HEK293 (cell line): ENCODE measurements around the gene MAML2.

ENCODE experiments used
- CTCF ChIA-PET: fragments of 350-600 bp; formaldehyde crosslinking; extraction: SDS; loops from one replicate; lab custom pipeline; 2021; ENCODE audit warnings: antibody characterized with exemption; lab: Yijun Ruan, JAX
- POLR2A ChIA-PET: fragments of 300-600 bp; formaldehyde crosslinking; extraction: SDS; loops from one replicate; lab custom pipeline; 2020; ENCODE audit warnings: antibody characterized with exemption, inconsistent platforms; lab: Yijun Ruan, JAX
- H3K27ac ChIP-seq: fragments of 200-500 bp; sonication (Bioruptor generic); 2 replicates; pipeline ENCODE4 v1.5.1; 2014; ENCODE audit warnings: low read depth, low read length, control low read depth, inconsistent platforms; ENCODE audit errors: extremely low read depth
- H3K36me3 ChIP-seq, 2 experiments: fragments of 200-500 bp in 1 of 2; sonication (Bioruptor generic) in 1 of 2; 1 replicate in 1 of 2; 2 replicates in 1 of 2; pipeline ENCODE4 v1.5.1; 2014 to 2017; ENCODE audit warnings: inconsistent platforms in 2 of 2, low read length in 2 of 2; ENCODE audit not compliant: control insufficient read depth in 2 of 2, insufficient read depth in 1 of 2
- H3K4me1 ChIP-seq: fragments of 200-500 bp; sonication (Bioruptor generic); 2 replicates; pipeline ENCODE4 v1.5.1; 2014; ENCODE audit warnings: mild to moderate bottlenecking, low read length, inconsistent platforms; ENCODE audit not compliant: control insufficient read depth, insufficient read depth
- H3K4me3 ChIP-seq: 2 replicates; pipeline ENCODE4 v1.5.1; 2011; ENCODE audit warnings: low read depth, mild to moderate bottlenecking, control low read depth, low read length, moderate library complexity
- H3K9me3 ChIP-seq: fragments of 200-500 bp; sonication (Bioruptor generic); 2 replicates; pipeline ENCODE4 v1.5.1; 2014; ENCODE audit warnings: low read depth, low read length, inconsistent platforms; ENCODE audit not compliant: control insufficient read depth, insufficient read depth
- BCL11B ChIP-seq: fragments of 450-650 bp; formaldehyde crosslinking; IDR thresholded peaks from 2 replicates; pipeline ENCODE4 v1.5.1; 2016; ENCODE audit warnings: low read depth, missing biosample characterization, missing genetic modification characterization
- GLIS2 ChIP-seq: fragments of 450-650 bp; formaldehyde crosslinking; IDR thresholded peaks from 2 replicates; pipeline ENCODE4 v1.5.1; 2016; ENCODE audit warnings: missing biosample characterization, missing genetic modification characterization
- HOXD13 ChIP-seq: sonication (generic); formaldehyde crosslinking; IDR thresholded peaks from 2 replicates; pipeline ENCODE4 v1.8.0; 2022; ENCODE audit warnings: missing genetic modification reagents, borderline replicate concordance
- INSM2 ChIP-seq: fragments of 450-650 bp; formaldehyde crosslinking; IDR thresholded peaks from 2 replicates; pipeline ENCODE4 v1.5.1; 2016; ENCODE audit warnings: missing biosample characterization, missing genetic modification characterization
- KLF1 ChIP-seq: fragments of 450-650 bp; formaldehyde crosslinking; IDR thresholded peaks from 2 replicates; pipeline ENCODE4 v1.5.1; 2016; ENCODE audit warnings: missing biosample characterization, missing genetic modification characterization
- OVOL3 ChIP-seq: fragments of 450-650 bp; formaldehyde crosslinking; IDR thresholded peaks from 2 replicates; pipeline ENCODE4 v1.5.1; 2016; ENCODE audit warnings: missing biosample characterization, missing genetic modification characterization
- PRDM1 ChIP-seq: fragments of 450-650 bp; formaldehyde crosslinking; IDR thresholded peaks from 2 replicates; pipeline ENCODE4; 2016; ENCODE audit warnings: missing biosample characterization, missing genetic modification characterization
- PRDM10 ChIP-seq: fragments of 450-650 bp; formaldehyde crosslinking; IDR thresholded peaks from 2 replicates; pipeline ENCODE4 v1.5.1; 2016; ENCODE audit warnings: missing biosample characterization, missing genetic modification characterization
- SP2 ChIP-seq: fragments of 450-650 bp; formaldehyde crosslinking; IDR thresholded peaks from 2 replicates; pipeline ENCODE4 v1.5.1; 2016; ENCODE audit warnings: missing biosample characterization, missing genetic modification characterization
- ZIC2 ChIP-seq: fragments of 450-650 bp; formaldehyde crosslinking; IDR thresholded peaks from 2 replicates; pipeline ENCODE4 v1.5.1; 2016; ENCODE audit warnings: missing biosample characterization, missing genetic modification characterization
- ZNF132 ChIP-seq: fragments of 450-650 bp; formaldehyde crosslinking; IDR thresholded peaks from 2 replicates; pipeline ENCODE4 v1.5.1; 2017; ENCODE audit warnings: missing biosample characterization, missing genetic modification characterization, borderline replicate concordance
- ZNF248 ChIP-seq: fragments of 450-650 bp; formaldehyde crosslinking; IDR thresholded peaks from 2 replicates; pipeline ENCODE4 v1.5.1; 2017; ENCODE audit warnings: missing biosample characterization, missing genetic modification characterization
- ZNF292 ChIP-seq: fragments of 450-650 bp; formaldehyde crosslinking; IDR thresholded peaks from 2 replicates; pipeline ENCODE4 v1.5.1; 2016; ENCODE audit warnings: low read depth, missing biosample characterization, missing genetic modification characterization, borderline replicate concordance
- ZNF302 ChIP-seq: fragments of 450-650 bp; formaldehyde crosslinking; IDR thresholded peaks from 2 replicates; pipeline ENCODE4 v1.5.1; 2016; ENCODE audit warnings: missing biosample characterization, missing genetic modification characterization, low read depth
- ZNF341 ChIP-seq: fragments of 450-650 bp; formaldehyde crosslinking; IDR thresholded peaks from 2 replicates; pipeline ENCODE4; 2016; ENCODE audit warnings: low read depth, missing biosample characterization, missing genetic modification characterization
- ZNF354C ChIP-seq: fragments of 450-650 bp; formaldehyde crosslinking; IDR thresholded peaks from 2 replicates; pipeline ENCODE4 v1.5.1; 2016; ENCODE audit warnings: missing biosample characterization, missing genetic modification characterization, low read depth, borderline replicate concordance
- ZNF394 ChIP-seq: fragments of 450-650 bp; formaldehyde crosslinking; IDR thresholded peaks from 2 replicates; pipeline ENCODE4 v1.5.1; 2016; ENCODE audit warnings: missing biosample characterization, missing genetic modification characterization, mild to moderate bottlenecking, moderate library complexity, borderline replicate concordance
- ZNF521 ChIP-seq: fragments of 450-650 bp; formaldehyde crosslinking; IDR thresholded peaks from 2 replicates; pipeline ENCODE4 v1.5.1; 2017; ENCODE audit warnings: missing biosample characterization, mild to moderate bottlenecking, missing genetic modification characterization
- ZNF529 ChIP-seq: fragments of 450-650 bp; formaldehyde crosslinking; IDR thresholded peaks from 2 replicates; pipeline ENCODE4 v1.5.1; 2017; ENCODE audit warnings: missing genetic modification characterization, missing biosample characterization; ENCODE audit not compliant: insufficient replicate concordance
- ZNF600 ChIP-seq: fragments of 450-650 bp; formaldehyde crosslinking; IDR thresholded peaks from 2 replicates; pipeline ENCODE4 v1.5.1; 2016; ENCODE audit warnings: missing biosample characterization, missing genetic modification characterization
- ZNF660 ChIP-seq: fragments of 450-650 bp; IDR thresholded peaks from 2 replicates; pipeline ENCODE4 v1.5.1; 2018; ENCODE audit warnings: missing biosample characterization, mild to moderate bottlenecking, missing genetic modification characterization
- ZNF664 ChIP-seq: fragments of 450-650 bp; formaldehyde crosslinking; IDR thresholded peaks from 2 replicates; pipeline ENCODE4 v1.5.1; 2016; ENCODE audit warnings: missing biosample characterization, missing genetic modification characterization
- ZNF747 ChIP-seq: fragments of 450-650 bp; formaldehyde crosslinking; IDR thresholded peaks from 2 replicates; pipeline ENCODE4 v1.5.1; 2016; ENCODE audit warnings: missing biosample characterization, missing genetic modification characterization
- ZNF777 ChIP-seq: fragments of 450-650 bp; formaldehyde crosslinking; IDR thresholded peaks from 2 replicates; pipeline ENCODE4 v1.5.1; 2017; ENCODE audit warnings: missing biosample characterization, missing genetic modification characterization, borderline replicate concordance
- ZSCAN16 ChIP-seq: fragments of 450-650 bp; formaldehyde crosslinking; IDR thresholded peaks from 2 replicates; pipeline ENCODE4 v1.5.1; 2016; ENCODE audit warnings: missing biosample characterization, missing genetic modification characterization
- ZSCAN4 ChIP-seq: fragments of 450-650 bp; formaldehyde crosslinking; IDR thresholded peaks from 2 replicates; pipeline ENCODE4 v1.5.1; 2017; ENCODE audit warnings: missing biosample characterization, missing genetic modification characterization
- ZSCAN5A ChIP-seq: fragments of 450-650 bp; formaldehyde crosslinking; IDR thresholded peaks from 2 replicates; pipeline ENCODE4 v1.5.1; 2016; ENCODE audit warnings: missing biosample characterization, missing genetic modification characterization

The MAML2 gene

GRCh38 chr11:96306933-96307775 lies 35.8 kb downstream of the MAML2 start:
- Histone ChIP-seq H3K4me3 (peak overlapping the region; percentile 15), H3K27ac (peak overlapping the region; percentile 75), H3K36me3 (no peaks in the 10 kb centered on the region), H3K9me3 (no peaks in the 10 kb centered on the region), H3K4me1 (peaks cover 13% of the 10 kb centered on the region)
- ChIA-PET POLR2A (interaction anchor here (0.7 to 1.7 kb wide), 6 partner anchors 20 to 383 kb away, joined by 3 to 6 read pairs (median 4); partner anchors contain the start of genes CCDC82, JRKL, MAML2 and MTMR2), CTCF (interaction anchor here (0.6 to 1.4 kb wide), 7 partner anchors 23 to 321 kb away, joined by 3 to 6 read pairs (median 3); partner anchors contain the start of gene MAML2)
- TF ChIP-seq ZNF292 (tag by site-specific recombination) (no peak), INSM2 (tag by site-specific recombination) (peak; percentile 30; the same call in 1 of the 2 replicates), ZNF664 (tag by site-specific recombination) (no peak), ZNF747 (no peak), ZNF600 (tag by site-specific recombination) (peak; percentile 65), ZSCAN4 (tag by site-specific recombination) (no peak), ZNF521 (tag by site-specific recombination) (no peak), ZNF660 (peak; percentile 52; the same call in 1 of the 2 replicates), ZSCAN16 (tag by site-specific recombination) (no peak), OVOL3 (tag by site-specific recombination) (no peak), ZNF529 (tag by site-specific recombination) (no peak), ZNF354C (tag by site-specific recombination) (no peak), ZNF248 (tag by site-specific recombination) (no peak), ZNF302 (tag by site-specific recombination) (no peak), ZSCAN5A (tag by site-specific recombination) (no peak), ZNF777 (no peak), KLF1 (tag by site-specific recombination) (no peak), ZIC2 (tag by site-specific recombination) (no peak), PRDM1 (tag by site-specific recombination) (peak; percentile 63), PRDM10 (tag by site-specific recombination) (no peak), HOXD13 (no peak), ZNF341 (tag by site-specific recombination) (0 out of 2 replicates have a peak, but pooled peaks have one; percentile 16), BCL11B (tag by site-specific recombination) (no peak), ZNF132 (tag by site-specific recombination) (no peak), SP2 (no peak), ZNF394 (tag by site-specific recombination) (no peak), GLIS2 (tag by site-specific recombination) (no peak)
